GM21723 (cell line): ENCODE measurements around the gene DDX53.

Experiments used
- ATAC-seq: cut with Tn5 transposase; IDR thresholded peaks from one replicate; pipeline ENCODE4 v1.9.1; 2021; ENCODE audit warnings: mild to moderate bottlenecking, moderate library complexity; ENCODE audit not compliant: unreplicated experiment

The DDX53 gene

DNA sequence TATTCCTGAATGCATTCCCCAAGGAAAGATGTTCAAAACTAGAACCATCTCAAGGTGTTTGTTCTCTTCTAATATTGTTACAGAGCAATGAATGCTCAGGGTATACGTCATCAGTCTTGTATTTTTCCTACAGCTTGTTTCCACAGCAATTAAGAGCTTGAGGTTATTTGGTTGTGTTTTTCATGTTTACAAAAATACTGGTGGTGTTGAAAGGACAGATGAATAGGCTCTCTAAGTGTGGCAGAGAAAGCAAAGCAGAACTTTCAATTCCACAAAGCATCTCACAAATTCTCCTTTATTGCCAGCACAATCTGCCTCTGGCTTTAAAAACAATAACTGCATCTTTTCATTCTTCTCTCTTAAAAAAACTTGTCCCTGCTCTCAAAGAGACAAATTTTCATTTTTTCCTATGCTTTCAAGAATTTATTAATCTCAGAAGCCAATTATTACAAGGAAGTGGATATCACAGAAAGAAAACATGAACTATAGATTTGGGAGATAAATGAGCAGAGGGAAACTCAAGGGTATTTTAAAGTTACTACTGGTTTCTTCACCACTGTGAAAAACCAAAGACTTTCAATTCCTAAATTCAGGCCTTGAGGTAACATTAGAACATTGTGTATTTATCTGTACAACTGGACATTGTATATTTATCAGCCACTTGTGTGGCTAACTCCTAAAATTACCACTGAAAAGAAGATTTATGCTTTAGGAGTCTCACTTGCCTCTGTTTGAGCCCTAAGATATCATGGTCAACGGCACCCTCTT is 49.2 kb downstream of the DDX53 start:
- no peak for ATAC-seq

DNA sequence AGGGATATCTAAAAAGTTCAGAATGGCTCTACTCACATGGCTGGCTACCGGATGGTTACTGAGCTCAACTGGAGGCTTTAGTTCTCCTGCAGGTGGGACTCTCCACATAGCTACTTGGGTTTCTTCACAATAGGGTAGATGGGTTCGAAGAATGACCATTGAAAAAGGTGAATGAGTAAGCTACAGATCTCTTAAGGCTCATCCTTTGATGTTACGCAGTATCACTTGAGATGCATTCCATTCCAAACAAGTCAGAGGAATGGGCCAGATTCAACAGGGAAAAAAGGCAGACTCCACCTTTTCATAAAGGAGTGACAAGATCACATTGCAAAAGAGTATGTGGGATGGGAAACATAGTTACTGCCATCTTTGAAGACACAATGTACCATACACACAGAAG is 52.6 kb downstream of the DDX53 start:
- no peak for ATAC-seq
